ENCODE results near the gene ACSS3. TPM values are rescaled to one million over a fixed set of nuclear protein-coding genes. Genes with fewer than 3 reads are reported as not detected.
"Not testable (repeated sequence)": the region's sequence is repeated elsewhere in the genome, so short reads cannot be mapped to it uniquely, and the experiment has no call there.

Gene ACSS3
- total RNA-seq, 2 donors from 2014 or later = 28.3 to 29.4 TPM

DNA sequence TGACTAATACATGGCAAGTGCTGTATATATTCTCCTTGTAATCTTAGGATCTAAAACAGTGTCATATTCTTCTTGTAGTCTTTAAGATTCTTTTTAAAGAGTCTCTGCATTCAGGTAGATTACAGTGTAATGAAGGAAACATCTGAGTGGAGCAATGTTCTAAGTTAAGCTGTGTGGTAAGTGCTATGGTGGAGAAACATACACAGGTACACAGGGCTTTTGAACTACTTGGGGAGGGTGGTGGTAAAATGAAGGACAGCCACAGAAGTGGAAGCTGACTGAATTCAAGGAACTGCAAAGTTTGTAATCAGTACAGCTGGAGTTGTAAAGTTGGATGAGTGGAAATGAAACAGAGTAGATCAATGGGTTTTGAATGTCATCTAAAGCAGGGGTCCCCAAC lies 27.8 kb downstream of the ACSS3 start:
- H3K27me3 ChIP-seq (ENCODE audit: control insufficient read depth, insufficient read depth, low read length, poor library complexity, severe bottlenecking) = no peaks in the 10 kb centered on the region
- TF ChIP-seq, protein P1, sequence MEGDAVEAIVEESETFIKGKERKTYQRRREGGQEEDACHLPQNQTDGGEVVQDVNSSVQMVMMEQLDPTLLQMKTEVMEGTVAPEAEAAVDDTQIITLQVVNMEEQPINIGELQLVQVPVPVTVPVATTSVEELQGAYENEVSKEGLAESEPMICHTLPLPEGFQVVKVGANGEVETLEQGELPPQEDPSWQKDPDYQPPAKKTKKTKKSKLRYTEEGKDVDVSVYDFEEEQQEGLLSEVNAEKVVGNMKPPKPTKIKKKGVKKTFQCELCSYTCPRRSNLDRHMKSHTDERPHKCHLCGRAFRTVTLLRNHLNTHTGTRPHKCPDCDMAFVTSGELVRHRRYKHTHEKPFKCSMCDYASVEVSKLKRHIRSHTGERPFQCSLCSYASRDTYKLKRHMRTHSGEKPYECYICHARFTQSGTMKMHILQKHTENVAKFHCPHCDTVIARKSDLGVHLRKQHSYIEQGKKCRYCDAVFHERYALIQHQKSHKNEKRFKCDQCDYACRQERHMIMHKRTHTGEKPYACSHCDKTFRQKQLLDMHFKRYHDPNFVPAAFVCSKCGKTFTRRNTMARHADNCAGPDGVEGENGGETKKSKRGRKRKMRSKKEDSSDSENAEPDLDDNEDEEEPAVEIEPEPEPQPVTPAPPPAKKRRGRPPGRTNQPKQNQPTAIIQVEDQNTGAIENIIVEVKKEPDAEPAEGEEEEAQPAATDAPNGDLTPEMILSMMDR (conservative IDR thresholded peaks at IDR 0.05) = no peak
- H3K9me3 ChIP-seq (ENCODE audit: control insufficient read depth, low read length) = no peaks in the 10 kb centered on the region
- Mint-ChIP-seq H3K36me3 (ENCODE audit: low read depth) (no peaks in the 10 kb centered on the region), H3K4me3 (no peak overlapping the region), H3K9me3 (no peaks in the 10 kb centered on the region), H3K27ac (no peak overlapping the region), H3K4me1 (peaks cover 3% of the 10 kb centered on the region), H3K27me3 (ENCODE audit: insufficient read depth) (no peaks in the 10 kb centered on the region)
- no peak overlapping the region for H3K4me3 ChIP-seq (ENCODE audit: low read length)
- no peaks in the 10 kb centered on the region for H3K4me1 ChIP-seq (ENCODE audit: control insufficient read depth, insufficient read depth, low read length)
- H3K9ac ChIP-seq (ENCODE audit: extremely low read depth, low read length, poor library complexity, severe bottlenecking) = no peak overlapping the region
- DNase-seq = no peak
- no peak overlapping the region for H3K27ac ChIP-seq (ENCODE audit: low read depth, low read length)
- H3K36me3 ChIP-seq (ENCODE audit: control insufficient read depth, insufficient read depth, low read length) = peaks cover 17% of the 10 kb centered on the region

DNA sequence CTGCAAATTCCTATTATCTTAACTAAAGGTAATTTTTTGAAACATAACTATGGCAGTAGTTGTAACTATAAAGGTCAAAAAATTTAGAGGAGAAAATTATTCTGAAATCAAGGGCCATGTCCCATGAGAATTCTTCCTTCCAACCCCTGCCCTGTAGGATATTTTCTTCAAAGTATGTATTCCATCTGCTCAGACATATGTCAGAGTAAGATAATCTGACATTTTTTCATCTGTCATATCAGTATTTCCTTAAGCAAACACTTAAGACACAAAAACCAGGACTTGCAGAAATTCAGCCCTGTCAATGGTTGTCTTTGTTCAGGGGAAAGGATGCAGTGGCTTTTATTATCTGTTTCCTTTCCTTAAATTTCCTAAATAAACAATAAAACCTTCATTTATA lies 36.3 kb downstream of the ACSS3 start:
- H3K4me3 Mint-ChIP-seq = no peak overlapping the region
- H3K27me3 Mint-ChIP-seq (ENCODE audit: insufficient read depth) = no peaks in the 10 kb centered on the region
- DNase-seq = no peak
- H3K4me1 Mint-ChIP-seq = peaks cover 3% of the 10 kb centered on the region
- H3K27ac ChIP-seq (ENCODE audit: low read depth, low read length) = no peak overlapping the region
- TF ChIP-seq, protein P1 (conservative IDR thresholded peaks at IDR 0.05) = no peak
- H3K4me1 ChIP-seq (ENCODE audit: control insufficient read depth, insufficient read depth, low read length) = no peaks in the 10 kb centered on the region
- peaks cover 32% of the 10 kb centered on the region for H3K36me3 Mint-ChIP-seq (ENCODE audit: low read depth)
- peaks cover 11% of the 10 kb centered on the region for H3K9me3 Mint-ChIP-seq
- peaks cover 20% of the 10 kb centered on the region for H3K9me3 ChIP-seq (ENCODE audit: control insufficient read depth, low read length)
- H3K27ac Mint-ChIP-seq = no peak overlapping the region
- no peaks in the 10 kb centered on the region for H3K27me3 ChIP-seq (ENCODE audit: control insufficient read depth, insufficient read depth, low read length, poor library complexity, severe bottlenecking)
- no peak overlapping the region for H3K4me3 ChIP-seq (ENCODE audit: low read length)
- H3K9ac ChIP-seq (ENCODE audit: extremely low read depth, low read length, poor library complexity, severe bottlenecking) = no peak overlapping the region
- peaks cover 69% of the 10 kb centered on the region for H3K36me3 ChIP-seq (ENCODE audit: control insufficient read depth, insufficient read depth, low read length)

DNA sequence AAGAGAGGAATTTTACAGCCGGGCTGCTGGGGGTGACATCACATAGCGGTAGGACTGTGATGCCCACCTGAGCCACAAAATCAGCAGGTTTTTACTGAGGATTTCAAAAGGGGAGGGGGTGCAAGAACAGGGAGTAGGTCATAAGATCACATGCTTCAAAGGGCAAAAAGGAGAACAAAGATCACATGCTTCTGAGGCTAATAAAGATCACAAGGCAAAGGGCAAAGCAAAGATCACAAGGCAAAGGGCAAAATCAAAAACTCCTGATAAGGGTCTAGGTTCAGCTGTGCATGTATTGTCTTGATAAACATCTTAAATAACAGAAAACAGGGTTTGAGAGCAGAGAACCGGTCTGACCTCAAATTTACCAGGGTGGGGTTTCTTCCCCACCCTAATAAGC lies 41.2 kb downstream of the ACSS3 start:
- H3K27ac Mint-ChIP-seq; H3K4me3 ChIP-seq (ENCODE audit: low read length); H3K9ac ChIP-seq (ENCODE audit: extremely low read depth, low read length, poor library complexity, severe bottlenecking); H3K27me3 ChIP-seq (ENCODE audit: control insufficient read depth, insufficient read depth, low read length, poor library complexity, severe bottlenecking); H3K4me1 ChIP-seq (ENCODE audit: control insufficient read depth, insufficient read depth, low read length); H3K4me3 Mint-ChIP-seq; H3K27me3 Mint-ChIP-seq (ENCODE audit: insufficient read depth); H3K27ac ChIP-seq (ENCODE audit: low read depth, low read length); DNase-seq; H3K4me1 Mint-ChIP-seq: not testable (repeated sequence)
- 67 to 80% methylated on average over 2 to 3 of the region's 3 CpGs for WGBS, 2 experiments (ENCODE audit: insufficient coverage in 1 of 2, insufficient read length in 1 of 2)
- peaks cover 24% of the 10 kb centered on the region for H3K9me3 Mint-ChIP-seq
- peaks cover 64% of the 10 kb centered on the region for H3K36me3 ChIP-seq (ENCODE audit: control insufficient read depth, insufficient read depth, low read length)
- H3K9me3 ChIP-seq (ENCODE audit: control insufficient read depth, low read length) = peaks cover 31% of the 10 kb centered on the region
- peaks cover 54% of the 10 kb centered on the region for H3K36me3 Mint-ChIP-seq (ENCODE audit: low read depth)

DNA sequence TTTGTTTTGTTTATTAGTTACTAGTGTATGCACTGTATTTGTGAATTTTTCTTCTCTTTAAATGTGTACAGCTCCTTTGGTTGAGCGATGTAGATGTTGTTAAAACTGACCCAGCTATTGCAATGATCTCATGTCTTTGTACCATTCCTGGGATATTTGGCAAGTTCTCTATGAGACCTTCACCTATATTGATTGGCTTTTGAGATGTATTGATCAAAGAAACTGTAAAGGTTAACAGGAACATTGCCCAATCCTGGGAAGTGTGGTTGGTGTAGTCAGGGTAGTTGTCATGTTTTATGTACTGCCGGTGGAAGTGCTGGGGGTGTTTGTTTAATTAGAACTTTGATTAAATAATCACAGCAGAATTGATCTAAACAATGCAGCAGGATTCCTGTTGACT lies 43.1 kb downstream of the ACSS3 start:
- TF ChIP-seq, protein P1 (conservative IDR thresholded peaks at IDR 0.05) = no peak
- Mint-ChIP-seq H3K4me1 (no peaks in the 10 kb centered on the region), H3K9me3 (peaks cover 28% of the 10 kb centered on the region), H3K36me3 (ENCODE audit: low read depth) (peaks cover 52% of the 10 kb centered on the region), H3K27ac (peak overlapping the region; percentile 11), H3K4me3 (no peak overlapping the region), H3K27me3 (ENCODE audit: insufficient read depth) (no peaks in the 10 kb centered on the region)
- WGBS, 2 experiments (ENCODE audit: insufficient coverage in 1 of 2, insufficient read length in 1 of 2) = 82% methylated on average over 2 of the region's 2 CpGs; no CpG with 5 or more reads in 1 of the 2 experiments
- Histone ChIP-seq H3K36me3 (ENCODE audit: control insufficient read depth, insufficient read depth, low read length) (peaks cover 58% of the 10 kb centered on the region), H3K9me3 (ENCODE audit: control insufficient read depth, low read length) (peaks cover 31% of the 10 kb centered on the region), H3K27me3 (ENCODE audit: control insufficient read depth, insufficient read depth, low read length, poor library complexity, severe bottlenecking) (no peaks in the 10 kb centered on the region), H3K27ac (ENCODE audit: low read depth, low read length) (no peak overlapping the region), H3K4me1 (ENCODE audit: control insufficient read depth, insufficient read depth, low read length) (no peaks in the 10 kb centered on the region), H3K9ac (ENCODE audit: extremely low read depth, low read length, poor library complexity, severe bottlenecking) (no peak overlapping the region), H3K4me3 (ENCODE audit: low read length) (no peak overlapping the region)
- DNase-seq = no peak

All from endodermal cell (in vitro differentiated cells).